ENCODE measurements around the gene JTB.

Gene JTB

GRCh38 chr1:153929981-153930948 is 47.2 kb downstream of the JTB start:
- no peak for DNase-seq

GRCh38 chr1:153929426-153929825 is 48.0 kb downstream of the JTB start:
- DNase-seq: no peak

GRCh38 chr1:153928791-153929341 is 48.6 kb downstream of the JTB start:
- no peak for DNase-seq

- DNase-seq: no peak
Observed at GRCh38 chr1:153928245-153928644, 49.2 kb downstream of the JTB start.

- DNase-seq: no peak
Observed at GRCh38 chr1:153926405-153926804, 51.1 kb downstream of the JTB start.

All from CD4-positive, alpha-beta T cell treated with Interleukin-12 subunit alpha and Interleukin-12 subunit beta, for 1 hour (primary cell).